DMS114 treated with DMSO at 0.1 percent for 48 hours (cell line): ENCODE measurements around the gene AIFM1.
"Not testable (repeated sequence)": the region's sequence is repeated elsewhere in the genome, so short reads cannot be mapped to it uniquely, and the experiment has no call there.

Experiments used
- DNase-seq: peaks from one replicate; lab custom pipeline; 2025; ENCODE audit not compliant: unreplicated experiment; lab: John Stamatoyannopoulos, UW

AIFM1 gene

DNA sequence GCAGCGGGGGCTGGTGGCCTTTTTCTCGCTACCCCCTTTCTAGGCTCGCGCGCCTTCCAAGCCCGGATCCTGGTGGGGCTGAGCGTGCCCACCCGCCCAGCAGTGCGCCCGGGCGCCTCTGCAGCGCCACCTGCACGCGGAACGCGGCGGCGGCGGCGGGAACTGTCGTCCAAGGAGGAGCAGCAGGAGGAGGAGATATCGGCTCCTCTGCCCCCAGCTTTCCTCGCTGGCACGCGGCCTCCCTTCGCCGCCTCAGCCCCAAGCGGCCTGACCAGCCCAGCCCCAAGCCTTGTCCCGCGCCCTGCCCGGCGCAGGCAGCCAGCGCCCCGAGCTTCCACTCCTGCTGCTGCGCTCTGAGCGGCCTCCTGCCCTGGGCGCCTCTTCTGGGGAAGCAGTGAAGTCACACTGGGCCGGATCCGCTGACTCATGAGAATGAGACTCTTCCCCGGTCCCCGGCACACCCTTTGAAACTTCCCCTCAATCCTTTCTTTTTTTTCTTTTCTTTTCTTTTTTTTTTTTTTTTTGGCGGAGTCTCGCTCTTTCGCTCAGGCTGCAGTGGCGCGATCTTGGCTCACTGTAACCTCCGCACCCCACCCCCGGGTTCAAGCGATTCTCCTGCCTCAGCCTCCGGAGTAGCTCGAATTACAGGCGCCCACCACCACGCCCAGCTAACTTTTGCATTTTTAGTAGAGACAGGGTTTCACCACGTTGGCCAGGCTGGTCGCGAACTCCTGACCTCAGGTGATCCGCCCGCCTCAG is 44.7 kb downstream of the AIFM1 start:
- DNase-seq: no peak

DNA sequence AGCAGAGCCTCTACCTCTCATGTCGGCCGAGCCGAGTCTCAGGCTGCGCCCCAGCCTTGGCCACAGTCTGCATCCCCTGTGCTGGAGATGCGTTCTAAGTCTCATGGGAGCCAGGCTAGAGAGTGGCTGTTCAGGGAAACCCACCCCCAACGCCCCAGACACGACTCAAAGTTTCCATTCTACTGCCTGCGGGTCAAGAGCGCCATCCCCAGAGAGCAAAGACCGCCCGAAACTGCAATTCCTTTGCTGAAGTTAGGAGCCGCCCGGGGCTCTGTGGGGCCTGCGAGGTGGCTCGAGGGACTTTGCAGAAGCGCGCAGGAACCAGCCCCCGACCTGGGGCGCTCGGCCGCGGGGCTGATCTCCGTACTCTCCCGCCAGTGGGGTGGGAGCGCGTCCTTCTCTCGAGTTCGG is 45.3 kb downstream of the AIFM1 start:
- DNase-seq: no peak

DNA sequence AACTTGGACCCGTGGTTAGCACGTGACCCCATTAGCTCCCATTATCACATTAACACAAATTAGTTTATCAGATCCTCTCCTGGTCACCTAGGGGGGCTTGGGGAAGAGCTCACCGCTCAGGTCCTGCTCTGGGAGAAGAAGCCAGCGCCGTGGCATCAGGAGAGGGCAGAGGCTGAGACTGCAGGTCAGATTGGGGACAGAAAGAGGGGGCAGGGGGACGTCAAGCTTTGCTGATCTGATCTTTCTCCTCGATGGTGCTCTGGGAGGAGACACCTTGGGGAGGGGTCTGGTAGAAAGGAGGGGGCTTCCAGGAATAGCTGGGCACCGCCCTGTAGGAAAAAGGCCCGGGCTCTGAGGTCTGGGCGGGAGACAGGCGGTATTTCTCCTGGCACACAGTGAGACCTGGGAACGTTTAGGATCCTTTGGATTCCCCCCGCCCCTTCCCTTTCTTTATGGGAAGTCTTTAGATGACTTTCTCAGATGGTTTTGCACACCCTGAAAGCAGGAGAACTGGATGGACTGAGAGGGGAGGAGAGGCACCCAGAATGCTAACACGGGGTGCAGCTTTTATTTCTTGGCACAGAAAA is 46.2 kb downstream of the AIFM1 start:
- DNase-seq: no peak

DNA sequence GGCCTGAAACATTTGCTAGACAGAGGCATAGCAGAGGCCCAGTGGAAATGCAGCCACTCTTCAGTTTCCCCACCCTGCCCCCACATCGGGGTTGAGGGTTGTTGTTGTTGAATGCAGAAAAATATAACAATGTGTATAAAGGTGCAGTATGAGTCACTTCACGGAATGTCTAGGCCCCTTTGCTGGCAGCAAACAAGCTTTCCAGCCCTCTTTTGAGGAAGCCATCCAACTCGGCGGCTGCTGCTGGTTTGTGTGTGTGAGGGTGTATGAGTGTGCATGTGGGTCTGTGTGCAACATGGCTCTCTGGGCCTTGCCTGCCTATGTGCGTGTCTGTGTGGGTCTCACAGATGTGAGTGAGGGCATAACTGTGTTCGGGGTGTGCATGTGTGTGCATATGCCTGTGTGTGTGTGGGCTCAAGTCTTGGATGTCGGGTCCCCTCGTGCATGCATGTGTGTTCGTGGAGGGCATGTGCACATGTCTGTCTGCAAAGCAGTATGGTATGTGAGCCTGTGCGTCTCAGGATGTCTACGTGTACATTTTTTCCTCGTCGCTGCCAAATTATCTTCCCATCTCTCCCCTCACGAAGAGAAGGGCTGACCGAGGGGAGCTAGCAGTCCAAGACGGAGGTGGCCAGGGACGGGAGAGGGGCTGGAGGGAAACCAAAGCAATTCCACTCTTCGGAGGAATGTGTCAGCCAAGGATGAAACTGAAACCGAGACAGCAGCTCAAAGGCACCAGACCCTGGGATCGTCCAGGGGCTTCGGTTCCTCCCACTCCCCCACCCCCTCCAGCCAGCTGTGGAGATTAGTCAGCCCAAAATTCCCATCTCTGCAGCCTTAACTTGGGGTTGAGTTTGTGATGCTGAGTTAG is 47.0 kb downstream of the AIFM1 start:
- DNase-seq: no peak

DNA sequence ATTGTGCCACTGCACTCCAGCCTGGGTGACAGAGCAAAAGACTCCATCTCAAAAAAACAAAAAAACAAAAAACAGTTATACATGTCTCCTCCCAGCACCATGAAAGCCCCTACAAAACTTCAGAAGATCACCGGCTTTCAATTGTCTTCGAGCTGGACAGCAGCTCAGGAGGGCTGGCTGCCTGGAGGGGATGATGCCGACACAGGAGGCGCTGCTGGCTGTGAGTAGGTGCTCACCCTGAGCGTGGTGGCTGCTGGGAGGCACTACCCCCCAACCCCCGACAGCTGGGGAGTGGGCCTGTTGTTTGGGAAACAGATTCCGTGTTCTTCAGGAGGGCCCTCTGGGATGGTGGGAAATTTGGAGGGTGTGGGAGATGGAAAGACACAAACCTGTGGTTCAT is 48.5 kb downstream of the AIFM1 start:
- DNase-seq: no peak

DNA sequence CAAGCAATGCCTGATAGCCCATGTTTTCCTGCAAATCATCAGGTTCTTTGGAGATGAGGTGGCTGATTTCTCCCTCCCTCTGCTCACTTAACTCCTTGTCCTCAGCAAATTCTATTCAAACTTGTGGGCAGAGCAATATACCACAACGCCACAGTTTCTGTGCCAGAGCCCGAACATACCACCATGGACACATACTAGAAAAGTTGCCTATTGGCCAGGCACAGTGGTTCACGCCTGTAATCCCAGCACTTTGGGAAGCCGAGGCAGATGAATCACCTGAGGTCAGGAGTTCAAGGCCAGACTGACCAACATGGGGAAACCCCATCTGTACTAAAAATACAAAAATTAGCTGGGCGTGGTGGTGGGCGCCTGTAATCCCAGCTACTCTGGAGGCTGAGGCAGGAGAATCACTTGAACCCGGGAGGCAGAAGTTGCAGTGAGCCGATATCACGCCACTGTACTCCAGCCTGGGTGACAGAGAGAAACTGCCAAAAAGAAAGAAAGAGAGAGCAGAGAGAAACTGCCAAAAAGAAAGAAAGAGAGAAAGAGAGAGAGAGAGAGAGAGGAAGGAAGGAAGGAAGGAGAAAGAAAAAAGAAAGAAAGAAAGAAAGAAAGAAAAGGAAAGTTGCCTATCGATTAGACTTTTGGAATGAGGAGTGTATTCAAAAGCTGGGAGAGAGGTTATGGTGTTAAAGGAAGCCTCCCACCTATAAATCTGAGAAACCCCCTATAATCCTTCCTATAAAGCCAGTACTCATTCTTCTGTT is 50.3 kb downstream of the AIFM1 start:
- DNase-seq: not testable (repeated sequence)

DNA sequence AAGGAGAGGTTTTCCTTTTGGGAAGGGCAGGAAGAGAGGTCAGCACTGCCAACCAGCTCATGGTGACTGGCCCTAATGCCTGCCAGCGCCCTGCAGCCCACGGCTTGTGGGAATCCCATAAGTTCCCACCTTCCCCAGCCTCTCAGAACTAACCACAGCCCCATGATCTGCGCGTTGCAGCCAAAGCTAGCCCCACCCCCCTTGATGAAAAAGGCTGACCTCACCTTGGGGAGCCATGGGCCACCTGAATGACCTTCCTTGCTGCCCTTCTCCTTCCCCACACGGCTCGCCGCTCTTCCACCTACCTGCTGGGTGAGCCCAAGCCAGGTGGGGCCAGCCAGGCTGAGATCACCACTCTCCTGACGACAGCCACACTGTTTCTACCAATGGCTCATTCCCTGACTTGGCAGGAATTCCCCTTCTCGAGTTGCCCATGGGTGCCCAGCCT is 51.5 kb downstream of the AIFM1 start:
- DNase-seq: no peak

DNA sequence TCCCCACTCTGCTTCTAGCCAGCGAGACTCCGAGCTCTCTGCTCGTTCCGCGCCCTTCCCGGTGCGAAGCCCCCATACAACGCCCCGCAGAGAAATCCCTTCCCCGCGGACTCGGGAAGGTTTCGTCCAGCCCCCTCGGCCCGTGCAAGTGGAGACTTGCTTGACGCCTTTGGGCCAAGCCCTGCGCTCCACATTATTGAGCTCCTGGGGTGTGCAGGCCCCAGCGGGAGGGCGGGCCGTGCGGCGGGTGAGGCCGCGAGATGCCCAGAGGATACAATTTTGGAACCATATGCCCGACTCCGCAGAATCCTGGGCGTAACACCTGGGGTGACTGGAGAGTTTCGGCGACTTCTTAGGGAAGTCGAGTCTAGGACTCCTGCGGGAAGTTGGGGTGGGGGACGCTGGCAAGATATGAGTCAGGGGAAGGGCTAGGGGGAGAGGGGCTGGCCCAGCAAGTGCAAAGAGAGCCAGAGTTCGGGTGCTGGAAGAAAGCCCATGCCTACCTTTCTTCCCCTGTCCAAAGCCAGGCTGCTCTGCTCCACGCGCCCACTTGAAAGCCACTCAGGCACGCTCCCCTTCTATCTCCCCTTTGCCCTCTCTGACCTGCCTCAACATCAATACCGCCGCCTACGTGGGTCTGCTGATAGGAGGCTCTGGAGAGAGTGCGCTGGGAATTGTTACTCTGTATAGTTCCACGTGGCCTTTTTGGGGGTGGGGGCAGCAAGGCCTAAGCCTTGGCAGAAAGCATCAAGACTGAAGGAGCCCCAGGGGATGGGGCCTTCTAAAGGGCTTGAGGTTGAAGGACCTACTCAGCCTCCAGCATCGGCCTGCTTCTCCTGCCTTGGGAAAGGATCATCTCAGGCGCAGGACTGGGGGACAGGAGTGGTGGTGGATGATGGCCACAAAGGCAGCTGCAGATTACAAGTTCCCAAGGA is 54.2 kb downstream of the AIFM1 start:
- DNase-seq: no peak

DNA sequence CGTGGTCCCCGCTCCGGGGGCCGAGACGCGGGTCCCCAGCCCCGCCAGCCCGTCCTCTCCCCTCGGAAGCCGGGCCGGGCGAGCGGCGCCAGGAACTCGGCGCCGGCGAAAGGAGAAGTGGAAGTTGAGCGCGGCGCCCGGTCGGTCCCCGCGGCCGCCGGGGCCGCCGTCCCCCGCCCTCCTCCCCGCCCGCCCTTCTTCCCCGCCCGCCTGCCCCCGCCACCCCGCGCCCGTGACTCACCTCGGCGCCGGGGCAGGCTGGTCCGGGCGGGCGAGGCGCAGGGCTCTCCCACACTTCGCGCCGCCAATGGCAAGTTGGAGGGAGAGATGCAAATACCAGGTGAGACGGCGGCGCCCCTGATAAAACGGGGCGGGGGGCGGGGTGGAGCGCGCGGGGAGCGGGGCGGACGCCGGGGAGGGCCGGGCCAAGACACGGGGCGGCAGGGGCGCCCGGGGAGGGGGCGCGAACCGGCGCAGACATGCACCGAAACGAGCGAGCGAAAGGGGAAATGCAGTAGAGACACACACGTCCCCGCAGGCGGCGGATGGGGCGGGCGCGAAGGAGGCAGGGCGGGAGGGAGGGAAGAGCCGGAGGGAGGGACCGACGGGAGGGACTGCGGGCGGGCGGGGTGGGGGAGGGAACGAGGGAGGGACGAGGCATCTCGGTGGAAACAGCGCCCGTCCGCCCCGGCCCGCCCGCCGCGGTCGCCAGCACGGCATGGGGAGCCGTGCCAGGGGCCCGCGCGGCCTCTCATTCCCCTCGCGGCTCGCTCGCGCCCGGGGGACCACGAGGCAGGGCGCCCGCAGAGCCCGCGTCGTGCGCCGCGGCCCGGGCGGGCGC is 55.0 kb downstream of the AIFM1 start, which contains the start of gene ELF4:
Gene ELF4, minus strand, starts transcription at position 119 of the 841 bp plus-strand sequence. CDS start 29,167 bp downstream, outside the sequence.
- no peak for DNase-seq

DNA sequence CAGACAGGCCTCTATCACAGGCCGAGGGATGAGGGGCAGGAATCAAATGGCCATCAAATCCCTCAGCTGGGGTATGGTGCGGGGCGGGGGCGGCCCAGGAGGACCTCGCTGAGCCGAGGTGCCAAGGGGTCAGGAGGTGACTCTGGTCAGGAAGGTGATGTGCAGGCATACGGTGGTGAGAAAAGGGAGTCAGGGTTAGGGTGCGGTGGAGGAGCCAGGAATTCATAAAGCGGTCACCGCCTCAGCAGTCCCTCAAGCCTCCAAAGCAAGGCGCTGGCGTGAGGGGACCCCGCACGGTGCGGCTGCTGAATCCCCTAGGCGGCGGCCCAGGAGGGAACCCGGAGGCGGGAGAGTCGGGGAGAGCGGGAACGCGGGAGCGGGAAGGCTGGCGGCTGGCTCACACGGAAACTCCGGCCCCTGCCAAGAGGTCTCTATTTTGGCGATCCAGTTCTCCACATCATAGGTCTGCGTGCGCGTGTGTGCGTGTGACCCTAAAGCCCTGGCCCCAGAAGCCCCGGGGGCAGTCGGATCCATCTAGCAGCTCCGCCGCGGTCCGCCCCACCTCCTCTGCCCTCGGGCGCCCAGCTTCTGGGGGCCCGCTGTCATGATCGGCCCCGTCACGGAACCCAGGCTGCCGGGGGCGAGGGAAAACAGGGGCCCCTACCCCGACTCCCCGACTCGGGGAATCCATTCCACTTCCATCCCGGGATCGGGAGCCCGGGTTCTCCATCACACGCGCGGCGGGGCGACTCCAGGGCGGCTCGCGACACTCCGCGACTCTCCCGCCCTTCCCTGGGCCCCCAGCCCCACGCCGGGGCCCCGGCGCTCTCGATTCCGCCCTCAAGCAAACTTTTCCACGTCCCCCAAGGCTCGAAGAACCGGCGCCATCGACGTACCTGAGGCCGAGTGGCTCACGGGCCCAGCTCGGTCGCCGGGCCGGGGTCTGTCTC is 55.9 kb downstream of the AIFM1 start:
- DNase-seq: no peak

DNA sequence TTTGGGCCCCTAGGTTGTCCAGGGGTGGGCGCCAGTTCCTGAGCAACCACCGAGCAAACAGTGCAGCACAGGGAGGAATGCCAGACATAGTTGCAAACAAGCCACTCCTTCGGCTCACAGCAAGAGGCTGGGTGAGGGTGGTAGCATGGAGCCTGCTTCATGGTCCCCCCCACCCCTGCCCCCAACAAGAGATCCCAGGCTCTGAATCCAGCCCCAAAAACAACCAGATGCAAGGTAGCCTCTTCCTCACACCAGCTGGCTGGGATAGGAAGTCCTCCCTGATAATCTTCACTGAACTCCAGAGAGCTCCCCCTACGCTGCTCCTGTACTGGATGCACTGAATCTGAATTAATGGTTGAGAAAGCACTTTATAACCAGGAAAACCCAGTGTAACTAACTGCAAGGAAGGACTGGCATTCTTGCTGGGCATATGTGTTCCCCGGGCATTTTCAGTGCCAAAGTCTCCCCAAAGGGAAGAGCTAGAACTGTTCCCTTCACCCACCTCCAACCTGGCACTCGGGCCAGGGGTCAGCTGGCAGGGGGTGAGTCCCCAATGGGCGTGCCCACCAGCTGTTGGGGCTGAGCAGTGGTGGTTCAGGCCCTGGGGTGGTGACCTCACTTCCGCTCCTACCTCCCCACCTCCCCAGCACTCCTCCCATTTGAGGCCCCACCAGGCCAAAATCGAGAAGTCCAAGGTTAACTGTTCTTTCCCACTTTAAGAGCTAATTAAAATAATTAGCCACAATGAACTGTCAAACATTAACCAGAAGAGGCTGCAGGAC is 56.8 kb downstream of the AIFM1 start:
- DNase-seq: no peak

DNA sequence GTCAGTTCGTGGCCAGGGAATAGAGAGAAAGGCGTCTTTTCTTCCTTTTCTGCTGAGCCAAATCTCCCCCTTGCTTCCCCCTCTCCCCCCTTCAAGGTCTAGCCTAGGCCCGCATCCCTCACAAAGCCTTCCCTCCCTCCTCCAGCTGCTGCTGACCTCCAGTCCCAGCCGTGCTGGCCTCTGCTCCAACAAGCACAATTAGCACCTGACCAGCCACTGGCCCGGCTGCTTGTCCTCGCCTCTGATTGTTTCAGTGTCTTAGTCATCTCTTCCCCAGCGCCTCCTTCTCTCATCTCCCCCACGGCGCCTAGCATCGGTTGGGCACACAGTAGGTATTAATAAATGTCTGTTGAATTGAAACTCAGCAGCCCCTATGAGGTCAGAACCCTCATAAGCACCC is 59.6 kb downstream of the AIFM1 start:
- no peak for DNase-seq

DNA sequence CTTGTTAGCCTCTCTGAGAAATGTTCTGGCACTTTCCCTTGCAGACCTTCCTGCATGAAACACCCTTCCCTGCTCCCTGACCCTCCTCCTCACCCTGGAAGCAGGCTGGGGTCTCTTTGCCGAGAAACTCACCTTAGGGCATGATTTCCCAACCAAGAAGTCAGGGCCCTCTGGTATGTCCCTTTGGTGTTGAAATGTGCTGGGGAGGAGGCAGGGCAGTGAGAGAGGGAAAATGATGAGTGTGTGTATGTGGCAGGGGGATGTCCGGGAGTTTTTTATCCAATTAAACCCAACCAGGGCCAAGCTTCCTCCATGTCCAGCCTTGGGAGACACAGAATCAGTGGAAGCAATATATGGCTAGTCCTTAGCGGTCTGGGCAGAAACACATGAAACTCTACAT is 60.4 kb downstream of the AIFM1 start:
- no peak for DNase-seq

DNA sequence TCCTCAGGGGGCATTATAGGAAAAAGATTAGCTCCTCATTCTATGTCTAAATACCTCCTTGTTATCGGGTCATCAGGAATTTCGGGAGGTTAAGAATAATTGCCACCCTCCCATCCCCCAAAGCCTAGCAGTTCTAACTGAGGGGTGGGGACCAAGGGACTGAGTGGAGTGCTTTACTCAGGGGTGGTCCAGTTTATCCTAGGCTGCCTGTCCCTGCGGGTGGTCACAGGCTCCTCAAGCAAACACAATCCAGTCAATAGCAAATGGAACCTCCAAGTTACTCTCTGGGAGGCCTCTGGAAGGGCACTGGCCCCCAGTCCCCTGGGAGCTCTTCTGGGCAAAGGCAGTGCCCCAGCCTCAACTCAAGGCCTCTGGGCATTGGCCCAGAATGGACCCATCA is 62.0 kb downstream of the AIFM1 start:
- DNase-seq: no peak

DNA sequence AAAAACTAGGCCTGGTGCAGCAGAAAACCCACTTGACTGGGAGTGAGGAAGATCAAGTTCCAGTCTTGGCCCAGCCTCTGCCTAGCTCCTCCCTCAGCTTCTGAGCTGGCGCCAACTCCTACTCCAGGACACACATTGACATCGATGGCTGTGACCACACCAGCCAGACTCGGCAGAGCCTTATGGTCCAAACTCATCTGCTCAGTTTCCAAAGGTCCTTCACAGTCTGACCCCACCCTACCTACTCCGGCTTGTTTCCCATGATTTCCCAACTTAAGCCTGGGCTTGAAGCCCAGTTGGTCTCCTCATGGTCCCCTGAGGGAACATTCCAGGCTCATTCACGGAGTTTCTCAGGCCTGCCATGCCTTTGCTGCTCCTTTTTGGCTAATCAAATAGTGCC is 65.5 kb downstream of the AIFM1 start:
- no peak for DNase-seq

DNA sequence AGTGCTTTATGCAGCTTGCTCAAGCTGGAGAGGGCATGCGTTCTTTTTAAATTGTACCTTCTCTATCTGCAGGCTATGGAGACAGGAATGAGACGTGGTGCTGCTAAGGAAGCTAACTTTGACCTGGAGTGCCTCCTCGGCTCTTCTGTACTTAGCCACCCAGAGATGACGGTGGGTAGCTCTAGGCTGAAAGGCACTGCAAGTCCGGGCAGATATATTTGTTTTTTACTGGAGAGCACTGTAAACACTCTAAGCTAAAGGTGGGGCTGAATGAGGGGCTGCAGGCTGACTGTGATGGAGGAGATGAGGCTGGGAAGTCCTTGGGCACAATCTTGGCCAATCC is 67.5 kb downstream of the AIFM1 start:
- no peak for DNase-seq

DNA sequence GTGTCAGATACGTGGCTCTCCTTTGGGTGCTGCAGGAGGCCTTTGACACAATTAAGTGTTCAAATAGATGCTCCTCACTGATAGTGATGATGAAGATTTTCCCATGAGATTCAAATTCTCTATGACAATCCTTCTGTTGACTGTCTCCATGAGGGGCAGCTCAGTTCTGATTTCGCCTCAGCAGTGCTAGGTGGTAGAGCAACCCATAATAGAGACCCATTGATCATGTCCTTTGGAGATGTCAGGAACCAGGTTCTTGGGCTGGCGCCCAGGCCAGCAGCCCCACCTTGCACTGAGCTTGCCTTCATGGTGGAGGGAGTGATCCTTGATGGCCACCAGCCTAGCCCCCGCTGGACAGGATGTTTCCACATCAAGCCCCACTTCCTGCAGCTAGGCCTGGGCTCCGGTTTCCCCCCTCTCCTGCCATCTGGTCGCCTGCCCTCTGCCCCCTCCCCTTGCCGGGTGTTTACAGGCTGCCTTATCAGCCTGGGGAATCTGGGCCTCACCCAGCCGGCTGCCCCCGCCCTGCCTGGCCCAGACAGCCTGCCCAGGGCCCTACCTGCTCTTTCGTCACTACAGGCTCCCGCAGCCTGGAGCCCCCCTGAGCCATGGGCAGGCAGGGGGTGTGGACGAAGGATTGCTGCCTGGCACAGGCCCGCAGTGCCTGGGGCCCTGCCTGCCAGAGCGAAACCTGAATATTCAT is 68.0 kb downstream of the AIFM1 start:
- no peak for DNase-seq
